ENCODE results near the gene PLCB1.
A peak's percentile ranks its signal among the peaks of the same experiment; 100 is the strongest.
"Not testable (repeated sequence)": the region's sequence is repeated elsewhere in the genome, so short reads cannot be mapped to it uniquely, and the experiment has no call there.

Gene PLCB1

GRCh38 chr20:8562356-8562755, 430.3 kb downstream of the PLCB1 start:
- no peak for FAIRE-seq

- FAIRE-seq: no peak
Observed at GRCh38 chr20:8568075-8568474, 436.0 kb downstream of the PLCB1 start.

GRCh38 chr20:8569766-8570165, 437.7 kb downstream of the PLCB1 start:
- FAIRE-seq: no peak

- no peak for FAIRE-seq
Observed at GRCh38 chr20:8571611-8572010, 439.5 kb downstream of the PLCB1 start.

- no peak for FAIRE-seq
Observed at GRCh38 chr20:8573686-8574085, 441.6 kb downstream of the PLCB1 start.

- FAIRE-seq: no peak
Observed at GRCh38 chr20:8575114-8575513, 443.0 kb downstream of the PLCB1 start.

- FAIRE-seq: no peak
Observed at GRCh38 chr20:8578161-8578865, 446.2 kb downstream of the PLCB1 start.

- no peak for FAIRE-seq
Observed at GRCh38 chr20:8579035-8579434, 447.0 kb downstream of the PLCB1 start.

- FAIRE-seq: no peak
Observed at GRCh38 chr20:8581446-8582183, 449.5 kb downstream of the PLCB1 start.

GRCh38 chr20:8583012-8583565, 451.0 kb downstream of the PLCB1 start:
- FAIRE-seq: no peak

- FAIRE-seq: no peak
Observed at GRCh38 chr20:8583566-8584043, 451.5 kb downstream of the PLCB1 start.

- FAIRE-seq: no peak
Observed at GRCh38 chr20:8587251-8587650, 455.2 kb downstream of the PLCB1 start.

- no peak for FAIRE-seq
Observed at GRCh38 chr20:8587810-8588209, 455.7 kb downstream of the PLCB1 start.

GRCh38 chr20:8589956-8590355, 457.9 kb downstream of the PLCB1 start:
- FAIRE-seq: no peak

GRCh38 chr20:8600910-8601541, 469.0 kb downstream of the PLCB1 start:
- FAIRE-seq: not testable (repeated sequence)

- peak; percentile 13 for FAIRE-seq
Observed at GRCh38 chr20:8601542-8601912, 469.5 kb downstream of the PLCB1 start.

- FAIRE-seq: no peak
Observed at GRCh38 chr20:8602389-8603116, 470.5 kb downstream of the PLCB1 start.

- FAIRE-seq: no peak
Observed at GRCh38 chr20:8608470-8608869, 476.4 kb downstream of the PLCB1 start.

GRCh38 chr20:8616792-8617191, 484.7 kb downstream of the PLCB1 start:
- no peak for FAIRE-seq

GRCh38 chr20:8621001-8621400, 488.9 kb downstream of the PLCB1 start:
- FAIRE-seq: no peak

GRCh38 chr20:8624046-8624445, 492.0 kb downstream of the PLCB1 start:
- no peak for FAIRE-seq

GRCh38 chr20:8624616-8625015, 492.6 kb downstream of the PLCB1 start:
- no peak for FAIRE-seq
